Fibroblast of lung (primary cell): ENCODE data around the gene ASTN2. TPM values are rescaled to one million over a fixed set of nuclear protein-coding genes. Genes with fewer than 3 reads are reported as not detected.

Experiments
- DNase-seq, 2 donors: peaks; one replicate each; pipeline versions ENCODE4 v3.0.0 to v3.0.0-alpha.2; 2010; ENCODE audit warnings: low read depth in 2 of 2
- H2AFZ ChIP-seq: 2 replicates; pipeline ENCODE4 v1.5.1; 2012; ENCODE audit warnings: low read length, control low read depth, inconsistent platforms
- H3K27ac ChIP-seq: 2 replicates; pipeline ENCODE4 v1.5.1; 2011; ENCODE audit warnings: low read length, control low read depth; ENCODE audit not compliant: insufficient read depth
- H3K27me3 ChIP-seq: 2 replicates; pipeline ENCODE4 v1.5.1; 2011; ENCODE audit warnings: mild to moderate bottlenecking, low read length; ENCODE audit not compliant: control insufficient read depth, insufficient read depth
- H3K36me3 ChIP-seq: 2 replicates; pipeline ENCODE4 v1.5.1; 2011; ENCODE audit warnings: low read length; ENCODE audit not compliant: control insufficient read depth, insufficient read depth
- H3K4me1 ChIP-seq: 2 replicates; pipeline ENCODE4 v1.5.1; 2011; ENCODE audit warnings: low read length; ENCODE audit not compliant: control insufficient read depth, insufficient read depth; ENCODE audit errors: extremely low read depth
- H3K4me2 ChIP-seq: 2 replicates; pipeline ENCODE4 v1.5.1; 2011; ENCODE audit warnings: low read length, control low read depth; ENCODE audit not compliant: insufficient read depth; ENCODE audit errors: extremely low read depth
- H3K4me3 ChIP-seq, 4 experiments: fragments of 200-600 bp in 1 of 4; sonication (generic) in 1 of 4; replicated peaks in 1 of 4; 2 replicates each; pipeline ENCODE4 v1.5.1; 2011 to 2016; ENCODE audit warnings: low read length in 4 of 4, low read depth in 3 of 4, mild to moderate bottlenecking in 3 of 4, control low read depth in 2 of 4, inconsistent platforms in 1 of 4, mixed read lengths in 1 of 4; ENCODE audit not compliant: insufficient read depth in 1 of 4; ENCODE audit errors: control extremely low read depth in 1 of 4
- H3K79me2 ChIP-seq: 2 replicates; pipeline ENCODE4 v1.5.1; 2012; ENCODE audit warnings: mild to moderate bottlenecking, low read length, inconsistent platforms; ENCODE audit not compliant: control insufficient read depth, insufficient read depth
- H3K9ac ChIP-seq: 2 replicates; pipeline ENCODE4 v1.5.1; 2011; ENCODE audit warnings: mild to moderate bottlenecking, low read length, control low read depth; ENCODE audit not compliant: insufficient read depth
- H3K9me3 ChIP-seq: 2 replicates; pipeline ENCODE4 v1.5.1; 2012; ENCODE audit warnings: low read depth, low read length; ENCODE audit not compliant: control insufficient read depth, insufficient read depth
- H4K20me1 ChIP-seq: 2 replicates; pipeline ENCODE4 v1.5.1; 2011; ENCODE audit warnings: low read length; ENCODE audit not compliant: control insufficient read depth, insufficient read depth; ENCODE audit errors: extremely low read depth
- EZH2 ChIP-seq: IDR thresholded peaks from 2 replicates; pipeline ENCODE4 v1.5.1; 2012; ENCODE audit warnings: low read length, control low read depth, mild to moderate bottlenecking; ENCODE audit errors: missing control alignments
- polyA plus RNA-seq, 2 donors: library from polyadenylated mRNA; depleted of rRNA in 1 of 2; stranded (reverse) in 1 of 2; unstranded in 1 of 2; fragments of >200 nt; gene quantifications; 2 replicates each; pipeline ENCODE4 v1.2.1, GENCODE V29; 2011 to 2012; ENCODE audit warnings: missing spikeins in 1 of 2
- total RNA-seq: library from RNA; depleted of rRNA; stranded (reverse); fragments of >200 nt; gene quantifications from 2 replicates; pipeline ENCODE4 v1.2.1, GENCODE V29; 2014
- TF ChIP-seq, protein P1 (sequence below), 2 donors: IDR thresholded peaks in 1 of 2; conservative IDR thresholded peaks in 1 of 2; 1 replicate in 1 of 2; 2 replicates in 1 of 2; pipeline ENCODE4 v1.5.1; 2011 to 2012; ENCODE audit warnings: low read length in 2 of 2, control low read depth in 1 of 2, inconsistent platforms in 1 of 2, low read depth in 1 of 2, mild to moderate bottlenecking in 1 of 2

Gene ASTN2
- total and polyA plus RNA-seq, 2 donors (not counting 1 experiment from before 2014, with no cell fraction given): 2.2 to 19.2 TPM

GRCh38 chr9:116685166-116685565 is 729.7 kb downstream of the ASTN2 start:
- no peak overlapping the region for H3K9ac ChIP-seq
- H4K20me1 ChIP-seq: no peaks in the 10 kb centered on the region
- no peak overlapping the region for H3K27ac ChIP-seq
- H3K4me2 ChIP-seq: no peak overlapping the region
- DNase-seq: no peak
- TF ChIP-seq, protein P1, sequence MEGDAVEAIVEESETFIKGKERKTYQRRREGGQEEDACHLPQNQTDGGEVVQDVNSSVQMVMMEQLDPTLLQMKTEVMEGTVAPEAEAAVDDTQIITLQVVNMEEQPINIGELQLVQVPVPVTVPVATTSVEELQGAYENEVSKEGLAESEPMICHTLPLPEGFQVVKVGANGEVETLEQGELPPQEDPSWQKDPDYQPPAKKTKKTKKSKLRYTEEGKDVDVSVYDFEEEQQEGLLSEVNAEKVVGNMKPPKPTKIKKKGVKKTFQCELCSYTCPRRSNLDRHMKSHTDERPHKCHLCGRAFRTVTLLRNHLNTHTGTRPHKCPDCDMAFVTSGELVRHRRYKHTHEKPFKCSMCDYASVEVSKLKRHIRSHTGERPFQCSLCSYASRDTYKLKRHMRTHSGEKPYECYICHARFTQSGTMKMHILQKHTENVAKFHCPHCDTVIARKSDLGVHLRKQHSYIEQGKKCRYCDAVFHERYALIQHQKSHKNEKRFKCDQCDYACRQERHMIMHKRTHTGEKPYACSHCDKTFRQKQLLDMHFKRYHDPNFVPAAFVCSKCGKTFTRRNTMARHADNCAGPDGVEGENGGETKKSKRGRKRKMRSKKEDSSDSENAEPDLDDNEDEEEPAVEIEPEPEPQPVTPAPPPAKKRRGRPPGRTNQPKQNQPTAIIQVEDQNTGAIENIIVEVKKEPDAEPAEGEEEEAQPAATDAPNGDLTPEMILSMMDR (conservative IDR thresholded peaks at IDR 0.05 in 1 of 2, IDR thresholded peaks at IDR 0.05 in 1 of 2; ENCODE audit: low read depth in 1 of 2, low read length in 2 of 2): no peak
- TF ChIP-seq EZH2: no peak
- H3K27me3 ChIP-seq: no peaks in the 10 kb centered on the region
- peaks cover 7% of the 10 kb centered on the region for H3K4me1 ChIP-seq
- H3K79me2 ChIP-seq: peaks cover 27% of the 10 kb centered on the region
- H3K36me3 ChIP-seq: no peaks in the 10 kb centered on the region
- no peaks in the 10 kb centered on the region for H3K9me3 ChIP-seq
- no peak overlapping the region for H3K4me3 ChIP-seq
- H2AFZ ChIP-seq: no peak overlapping the region

- Histone ChIP-seq H3K27me3 (no peaks in the 10 kb centered on the region), H3K9me3 (no peaks in the 10 kb centered on the region), H3K4me1 (peaks cover 7% of the 10 kb centered on the region), H2AFZ (no peak overlapping the region), H3K9ac (no peak overlapping the region), H4K20me1 (no peaks in the 10 kb centered on the region), H3K4me3 (no peak overlapping the region), H3K79me2 (peaks cover 11% of the 10 kb centered on the region), H3K27ac (no peak overlapping the region), H3K36me3 (no peaks in the 10 kb centered on the region), H3K4me2 (no peak overlapping the region)
- no peak for DNase-seq
- no peak for TF ChIP-seq EZH2
- TF ChIP-seq, protein P1 (conservative IDR thresholded peaks at IDR 0.05 in 1 of 2, IDR thresholded peaks at IDR 0.05 in 1 of 2; ENCODE audit: low read depth in 1 of 2, low read length in 2 of 2): no peak
Measured at GRCh38 chr9:116683535-116683934, 731.3 kb downstream of the ASTN2 start.

GRCh38 chr9:116674210-116674980 is 740.5 kb downstream of the ASTN2 start:
- no peak for DNase-seq
- Histone ChIP-seq H3K9ac (no peak overlapping the region), H3K36me3 (no peaks in the 10 kb centered on the region), H3K4me3 (no peak overlapping the region), H3K4me1 (no peaks in the 10 kb centered on the region), H4K20me1 (no peaks in the 10 kb centered on the region), H2AFZ (no peak overlapping the region), H3K4me2 (no peak overlapping the region), H3K79me2 (no peaks in the 10 kb centered on the region), H3K27ac (no peak overlapping the region), H3K27me3 (no peaks in the 10 kb centered on the region), H3K9me3 (no peaks in the 10 kb centered on the region)
- TF ChIP-seq, protein P1 (conservative IDR thresholded peaks at IDR 0.05 in 1 of 2, IDR thresholded peaks at IDR 0.05 in 1 of 2; ENCODE audit: low read depth in 1 of 2, low read length in 2 of 2): no peak
- TF ChIP-seq EZH2: no peak
